Upper lobe of left lung (tissue), 4 donors: ENCODE measurements around the gene NBL1.

Experiments
- POLR2A ChIP-seq, 4 donors: fragments of 450-650 bp; IDR thresholded peaks; one replicate each; pipeline ENCODE4 v1.5.1; 2016 to 2017; ENCODE audit warnings: antibody characterized with exemption in 4 of 4, mild to moderate bottlenecking in 2 of 4
- POLR2AphosphoS5 ChIP-seq, 2 donors: sonication (generic); formaldehyde crosslinking; IDR thresholded peaks; one replicate each; pipeline ENCODE4 v1.5.1; 2017; ENCODE audit warnings: antibody characterized with exemption in 2 of 2

- TF ChIP-seq POLR2A (IDR thresholded peaks at IDR 0.05), result no peak
- TF ChIP-seq POLR2AphosphoS5 (IDR thresholded peaks at IDR 0.05), result no peak
Observed at GRCh38 chr1:19616489-19616888, 27.6 kb upstream of the NBL1 start.
